Thyroid gland (tissue), 4 donors: Measurements from ENCODE around the gene SLC44A1. TPM values are rescaled to one million over a fixed set of nuclear protein-coding genes. Genes with fewer than 3 reads are reported as not detected.

Source experiments
- DNase-seq, 2 donors: peaks; one replicate each; pipeline ENCODE4 v3.0.0-alpha.2; 2019
- H3K27ac ChIP-seq, 3 donors: fragments of 200-600 bp; sonication (generic); 1 replicate in 2 of 3; 2 replicates in 1 of 3; pipeline ENCODE4 v1.5.1; 2016 to 2019; ENCODE audit warnings: mild to moderate bottlenecking in 1 of 3, moderate library complexity in 1 of 3
- H3K27me3 ChIP-seq: fragments of 200-600 bp; sonication (generic); one replicate; pipeline ENCODE4 v1.5.1; 2019
- H3K36me3 ChIP-seq, 2 donors: fragments of 200-600 bp; sonication (generic); one replicate each; pipeline ENCODE4 v1.5.1; 2016 to 2019
- H3K4me1 ChIP-seq, 2 donors: fragments of 200-600 bp; sonication (generic); one replicate each; pipeline ENCODE4 v1.5.1; 2017 to 2019
- H3K4me3 ChIP-seq, 3 donors: fragments of 200-600 bp; sonication (generic); replicated peaks in 1 of 3; 1 replicate in 2 of 3; 2 replicates in 1 of 3; pipeline ENCODE4 v1.5.1; 2016; ENCODE audit warnings: mild to moderate bottlenecking in 1 of 3
- H3K9me3 ChIP-seq: fragments of 200-600 bp; sonication (generic); one replicate; pipeline ENCODE4 v1.5.1; 2017
- CTCF ChIP-seq, 6 experiments: fragments of 200-600 bp in 3 of 6; fragments of 450-650 bp in 3 of 6; sonication (generic) in 3 of 6; IDR thresholded peaks; one replicate each; pipeline ENCODE4 v1.5.1; 2016 to 2019; ENCODE audit warnings: antibody characterized with exemption in 6 of 6, mild to moderate bottlenecking in 2 of 6, inconsistent platforms in 1 of 6, moderate library complexity in 1 of 6
- POLR2A ChIP-seq, 2 donors: fragments of 450-650 bp; IDR thresholded peaks; one replicate each; pipeline ENCODE4 v1.6.1; 2017; ENCODE audit warnings: antibody characterized with exemption in 2 of 2, mild to moderate bottlenecking in 2 of 2, moderate library complexity in 1 of 2
- WGBS, 2 donors: methylation state at CpG; one replicate each; pipeline ENCODE4 v1.1.5; 2017; 5-methylcytosine and 5-hydroxymethylcytosine counted together
- intact Hi-C: fragments of 100-400 bp; cut with DNase I; formaldehyde crosslinking; loops from one replicate; pipeline ENCODE4 v1.15.1; 2023
- total RNA-seq, 4 donors: library from RNA; depleted of rRNA; stranded (reverse); fragments of >200 nt; gene quantifications; one replicate each; pipeline ENCODE4 v1.2.3, GENCODE V29; 2016

The SLC44A1 gene
- total RNA-seq, 4 donors from 2014 or later: 102 to 144 (median 132) TPM

GRCh38 chr9:105290418-105290817 lies 46.0 kb downstream of the SLC44A1 start:
- H3K4me3 ChIP-seq: no peak overlapping the region
- peaks cover 0 to 31% of the 10 kb centered on the region in 2 donors for H3K4me1 ChIP-seq
- no peaks in the 10 kb centered on the region for H3K36me3 ChIP-seq
- H3K27me3 ChIP-seq: no peaks in the 10 kb centered on the region
- no peaks in the 10 kb centered on the region for H3K9me3 ChIP-seq
- intact Hi-C loops: no loop called here
- DNase-seq: no peak
- TF ChIP-seq POLR2A (IDR thresholded peaks at IDR 0.05): no peak
- no peak for TF ChIP-seq CTCF (IDR thresholded peaks at IDR 0.05)
- WGBS, 2 donors: 61 to 64% methylated on average over 1 of the region's 1 CpG
- H3K27ac ChIP-seq: no peak overlapping the region

- H3K27me3 ChIP-seq: no peaks in the 10 kb centered on the region
- intact Hi-C loops: no loop called here
- no peak for DNase-seq
- TF ChIP-seq POLR2A (IDR thresholded peaks at IDR 0.05): no peak
- no peak overlapping the region for H3K4me3 ChIP-seq
- 92 to 97% methylated on average over 1 of the region's 1 CpG for WGBS, 2 donors
- no peaks in the 10 kb centered on the region for H3K36me3 ChIP-seq
- H3K4me1 ChIP-seq: peaks cover 0 to 34% of the 10 kb centered on the region in 2 donors
- no peak overlapping the region for H3K27ac ChIP-seq
- H3K9me3 ChIP-seq: no peaks in the 10 kb centered on the region
Observed at GRCh38 chr9:105290954-105291353, 46.5 kb downstream of the SLC44A1 start.

- intact Hi-C loops: no loop called here
- DNase-seq: no peak
- no peaks in the 10 kb centered on the region for H3K36me3 ChIP-seq
- TF ChIP-seq CTCF (IDR thresholded peaks at IDR 0.05): no peak
- H3K4me1 ChIP-seq: peaks cover 0 to 39% of the 10 kb centered on the region in 2 donors
- no peaks in the 10 kb centered on the region for H3K9me3 ChIP-seq
- 29 to 41% methylated on average over 1 of the region's 1 CpG for WGBS, 2 donors
- H3K4me3 ChIP-seq: no peak overlapping the region
- no peak overlapping the region for H3K27ac ChIP-seq
- no peaks in the 10 kb centered on the region for H3K27me3 ChIP-seq
Observed at GRCh38 chr9:105291422-105291859, 47.0 kb downstream of the SLC44A1 start.

GRCh38 chr9:105291938-105292337 lies 47.5 kb downstream of the SLC44A1 start:
- intact Hi-C loops: no loop called here
- no peak overlapping the region for H3K4me3 ChIP-seq
- TF ChIP-seq POLR2A (IDR thresholded peaks at IDR 0.05): no peak
- TF ChIP-seq CTCF (IDR thresholded peaks at IDR 0.05): no peak
- H3K4me1 ChIP-seq: peaks cover under 1 to 44% of the 10 kb centered on the region in 2 donors
- no peaks in the 10 kb centered on the region for H3K36me3 ChIP-seq
- no peak overlapping the region for H3K27ac ChIP-seq
- DNase-seq: no peak
- whole genome bisulfite sequencing, 2 donors: 78 to 81% methylated on average over 2 of the region's 2 CpGs
- no peaks in the 10 kb centered on the region for H3K9me3 ChIP-seq
- H3K27me3 ChIP-seq: no peaks in the 10 kb centered on the region

- Histone ChIP-seq H3K27ac (no peak overlapping the region), H3K36me3 (no peaks in the 10 kb centered on the region), H3K27me3 (no peaks in the 10 kb centered on the region), H3K9me3 (no peaks in the 10 kb centered on the region), H3K4me3 (no peak overlapping the region), H3K4me1 (peaks cover 4 to 52% of the 10 kb centered on the region in 2 donors)
- intact Hi-C loops: no loop called here
- WGBS, 2 donors: 93 to 95% methylated on average over 3 of the region's 3 CpGs
- no peak for DNase-seq
- TF ChIP-seq POLR2A (IDR thresholded peaks at IDR 0.05) (no peak), CTCF (IDR thresholded peaks at IDR 0.05) (no peak)
Observed at GRCh38 chr9:105293408-105293807, 49.0 kb downstream of the SLC44A1 start.

GRCh38 chr9:105295201-105295550 lies 50.7 kb downstream of the SLC44A1 start:
- H3K27ac ChIP-seq: no peak overlapping the region
- no peak for DNase-seq
- peaks cover 4 to 52% of the 10 kb centered on the region in 2 donors for H3K4me1 ChIP-seq
- TF ChIP-seq CTCF (IDR thresholded peaks at IDR 0.05) (no peak), POLR2A (IDR thresholded peaks at IDR 0.05) (no peak)
- H3K9me3 ChIP-seq: no peaks in the 10 kb centered on the region
- no peak overlapping the region for H3K4me3 ChIP-seq
- H3K36me3 ChIP-seq: peaks cover 0 to 10% of the 10 kb centered on the region in 2 donors
- intact Hi-C loops: no loop called here
- no peaks in the 10 kb centered on the region for H3K27me3 ChIP-seq
- WGBS, 2 donors: 94 to 98% methylated on average over 2 of the region's 2 CpGs
